ENCODE measurements around the gene LINGO4. TPM values are rescaled to one million over a fixed set of nuclear protein-coding genes. Genes with fewer than 3 reads are reported as not detected.

LINGO4 gene
- total and polyA plus RNA-seq, 2 donors (not counting 1 experiment from before 2014, with no cell fraction given) = not detected

DNA sequence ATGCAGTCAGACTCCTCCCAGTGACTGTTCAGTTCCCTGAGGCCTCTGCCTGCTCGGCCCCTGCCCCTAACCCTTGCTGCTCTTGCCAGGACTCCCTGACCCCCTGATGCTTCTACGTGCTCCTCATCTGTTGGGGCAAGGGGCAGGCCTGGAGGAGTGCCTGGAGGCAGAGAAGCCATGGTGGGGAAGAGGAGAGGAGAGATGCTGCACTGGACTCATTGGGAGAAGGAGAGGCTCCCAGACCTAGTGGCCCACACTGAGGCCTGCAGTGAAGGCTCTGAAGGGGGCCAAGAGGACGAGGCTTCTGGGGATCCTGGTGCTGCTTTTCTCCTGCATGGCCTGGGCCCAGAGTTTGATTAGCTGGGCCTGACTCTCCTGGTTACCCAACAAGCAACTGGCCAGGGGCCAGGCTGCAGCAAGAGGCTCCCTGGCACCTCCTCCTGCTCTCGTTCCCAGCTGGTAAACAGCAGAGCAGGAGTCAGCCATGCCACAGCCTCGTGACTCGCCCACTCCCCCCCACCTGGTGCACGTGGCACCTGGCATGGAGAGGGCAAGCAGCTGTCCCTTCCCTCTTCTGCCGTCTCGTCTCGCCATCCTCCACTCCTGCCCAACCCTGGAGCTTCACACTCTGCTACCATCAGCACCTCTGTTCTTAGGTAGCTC is 27.2 kb upstream of the LINGO4 start:
- no peak for ATAC-seq (ENCODE audit: low read depth)
- TF ChIP-seq, protein P1, sequence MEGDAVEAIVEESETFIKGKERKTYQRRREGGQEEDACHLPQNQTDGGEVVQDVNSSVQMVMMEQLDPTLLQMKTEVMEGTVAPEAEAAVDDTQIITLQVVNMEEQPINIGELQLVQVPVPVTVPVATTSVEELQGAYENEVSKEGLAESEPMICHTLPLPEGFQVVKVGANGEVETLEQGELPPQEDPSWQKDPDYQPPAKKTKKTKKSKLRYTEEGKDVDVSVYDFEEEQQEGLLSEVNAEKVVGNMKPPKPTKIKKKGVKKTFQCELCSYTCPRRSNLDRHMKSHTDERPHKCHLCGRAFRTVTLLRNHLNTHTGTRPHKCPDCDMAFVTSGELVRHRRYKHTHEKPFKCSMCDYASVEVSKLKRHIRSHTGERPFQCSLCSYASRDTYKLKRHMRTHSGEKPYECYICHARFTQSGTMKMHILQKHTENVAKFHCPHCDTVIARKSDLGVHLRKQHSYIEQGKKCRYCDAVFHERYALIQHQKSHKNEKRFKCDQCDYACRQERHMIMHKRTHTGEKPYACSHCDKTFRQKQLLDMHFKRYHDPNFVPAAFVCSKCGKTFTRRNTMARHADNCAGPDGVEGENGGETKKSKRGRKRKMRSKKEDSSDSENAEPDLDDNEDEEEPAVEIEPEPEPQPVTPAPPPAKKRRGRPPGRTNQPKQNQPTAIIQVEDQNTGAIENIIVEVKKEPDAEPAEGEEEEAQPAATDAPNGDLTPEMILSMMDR (IDR thresholded peaks at IDR 0.05) = no peak
- TF ChIP-seq EZH2 (IDR thresholded peaks at IDR 0.05; ENCODE audit: borderline replicate concordance, insufficient read depth, low read depth, low read length, poor library complexity, severe bottlenecking) = no peak
- H3K9me3 ChIP-seq (ENCODE audit: control extremely low read depth in 1 of 3, control insufficient read depth in 2 of 3, insufficient read depth in 1 of 3, low read length in 2 of 3) = no peaks in the 10 kb centered on the region
- peaks cover 12 to 18% of the 10 kb centered on the region in 2 donors for H3K4me1 ChIP-seq (ENCODE audit: control insufficient read depth in 2 of 2, insufficient read depth in 2 of 2, low read length in 2 of 2)
- no peak overlapping the region for H3K4me3 ChIP-seq (ENCODE audit: control extremely low read depth in 1 of 5, extremely low read depth in 1 of 5, insufficient read depth in 1 of 5, low read depth in 2 of 5, low read length in 4 of 5)
- CTCF ChIA-PET = interaction anchor here (0.6 to 1.6 kb wide), 2 partner anchors 42 to 55 kb away, joined by 3 to 6 read pairs; partner anchors contain the start of gene TDRKH
- no peak overlapping the region for H3K4me2 ChIP-seq (replicated peaks; ENCODE audit: low read depth, low read length, poor library complexity, severe bottlenecking)
- no peak overlapping the region for H3K27ac ChIP-seq (ENCODE audit: low read length in 2 of 2)
- H3K9ac ChIP-seq (ENCODE audit: low read length) = no peak overlapping the region
- H3K27ac Mint-ChIP-seq = no peak overlapping the region
- POLR2A ChIA-PET = no interaction called here
- peaks cover 24% of the 10 kb centered on the region for H3K27me3 Mint-ChIP-seq
- no peaks in the 10 kb centered on the region for H3K9me3 Mint-ChIP-seq (ENCODE audit: insufficient read depth)
- no peaks in the 10 kb centered on the region for H4K20me1 ChIP-seq (ENCODE audit: control insufficient read depth, insufficient read depth, low read length, poor library complexity, severe bottlenecking)
- no peak overlapping the region for H2AFZ ChIP-seq (ENCODE audit: insufficient read depth, low read depth, low read length, poor library complexity, severe bottlenecking)
- H3K4me1 Mint-ChIP-seq = peaks cover 22% of the 10 kb centered on the region
- WGBS (ENCODE audit: insufficient coverage) = 73% methylated on average over 7 of the region's 10 CpGs
- no peaks in the 10 kb centered on the region for H3K36me3 ChIP-seq (replicated peaks in 1 of 2; ENCODE audit: control extremely low read depth in 1 of 2, control insufficient read depth in 1 of 2, extremely low read depth in 1 of 2, insufficient read depth in 2 of 2, low read length in 1 of 2)
- H3K27me3 ChIP-seq (replicated peaks in 1 of 4; ENCODE audit: control extremely low read depth in 1 of 4, control insufficient read depth in 3 of 4, insufficient read depth in 4 of 4, low read length in 3 of 4) = peaks cover 0 to 18% (median 4%) of the 10 kb centered on the region in 4 experiments
- intact Hi-C loops (cut with micrococcal nuclease) = loop anchor here (10.0 kb wide), 1 partner anchor 108 kb away; the partner anchor contains the start of gene RIIAD1
- no peak for DNase-seq
- H3K79me2 ChIP-seq (ENCODE audit: control insufficient read depth, insufficient read depth, low read length) = no peaks in the 10 kb centered on the region
- H3K4me3 Mint-ChIP-seq = no peak overlapping the region

DNA sequence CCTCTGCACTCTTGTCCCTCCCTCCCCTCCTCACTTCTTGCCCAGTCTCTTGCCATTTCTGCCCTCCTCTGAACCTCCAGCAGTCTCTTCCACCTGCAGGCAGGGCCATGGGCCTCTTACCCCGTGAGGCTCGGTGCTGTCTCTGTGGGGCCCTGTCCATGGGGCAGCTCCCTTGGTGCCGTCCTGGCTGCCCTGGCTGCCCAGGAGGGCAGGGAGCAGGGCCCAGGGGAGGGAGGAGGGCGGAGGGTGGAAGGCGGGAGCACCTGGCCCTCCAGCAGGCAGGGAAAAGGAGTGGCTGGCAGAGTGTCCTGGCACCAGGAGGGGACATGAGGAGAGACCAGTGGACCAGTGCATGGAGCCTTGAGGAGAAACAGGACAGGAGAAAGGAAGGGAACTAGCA is 26.4 kb upstream of the LINGO4 start, which contains the start of gene RORC:
TSS of gene RORC (minus strand) at position 198 of the 400 bp plus-strand sequence. CDS start at position 160, 38 bp downstream.
- Histone ChIP-seq H4K20me1 (ENCODE audit: control insufficient read depth, insufficient read depth, low read length, poor library complexity, severe bottlenecking) (no peaks in the 10 kb centered on the region), H3K27me3 (replicated peaks in 1 of 4; ENCODE audit: control extremely low read depth in 1 of 4, control insufficient read depth in 3 of 4, insufficient read depth in 4 of 4, low read length in 3 of 4) (peaks cover 0 to 21% (median 3%) of the 10 kb centered on the region in 4 experiments), H3K4me2 (replicated peaks; ENCODE audit: low read depth, low read length, poor library complexity, severe bottlenecking) (no peak within 1 kb of the TSS), H3K4me3 (ENCODE audit: control extremely low read depth in 1 of 5, extremely low read depth in 1 of 5, insufficient read depth in 1 of 5, low read depth in 2 of 5, low read length in 4 of 5) (no peak within 1 kb of the TSS), H3K79me2 (ENCODE audit: control insufficient read depth, insufficient read depth, low read length) (no peaks in the 10 kb centered on the region), H3K9me3 (ENCODE audit: control extremely low read depth in 1 of 3, control insufficient read depth in 2 of 3, insufficient read depth in 1 of 3, low read length in 2 of 3) (no peaks in the 10 kb centered on the region), H3K4me1 (ENCODE audit: control insufficient read depth in 2 of 2, insufficient read depth in 2 of 2, low read length in 2 of 2) (peaks cover 7 to 13% of the 10 kb centered on the region in 2 donors), H2AFZ (ENCODE audit: insufficient read depth, low read depth, low read length, poor library complexity, severe bottlenecking) (no peak within 1 kb of the TSS), H3K9ac (ENCODE audit: low read length) (no peak within 1 kb of the TSS), H3K36me3 (replicated peaks in 1 of 2; ENCODE audit: control extremely low read depth in 1 of 2, control insufficient read depth in 1 of 2, extremely low read depth in 1 of 2, insufficient read depth in 2 of 2, low read length in 1 of 2) (no peaks in the 10 kb centered on the region), H3K27ac (ENCODE audit: low read length in 2 of 2) (no peak within 1 kb of the TSS)
- intact Hi-C loops (cut with micrococcal nuclease) = loop anchor here (10.0 kb wide), 1 partner anchor 107 kb away; the partner anchor contains the start of gene RIIAD1
- H3K9me3 Mint-ChIP-seq (ENCODE audit: insufficient read depth) = no peaks in the 10 kb centered on the region
- no peak for TF ChIP-seq EZH2 (IDR thresholded peaks at IDR 0.05; ENCODE audit: borderline replicate concordance, insufficient read depth, low read depth, low read length, poor library complexity, severe bottlenecking)
- TF ChIP-seq, protein P1 (IDR thresholded peaks at IDR 0.05) = no peak
- ChIA-PET CTCF (interaction anchor here (1.6 kb wide), 1 partner anchor 41 kb away, joined by 3 read pairs; the partner anchor contains the start of gene TDRKH), POLR2A (no interaction called here)
- ATAC-seq (ENCODE audit: low read depth) (no peak), DNase-seq (no peak)
- no peak within 1 kb of the TSS for H3K27ac Mint-ChIP-seq
- no peak within 1 kb of the TSS for H3K4me3 Mint-ChIP-seq
- peaks cover 14% of the 10 kb centered on the region for H3K4me1 Mint-ChIP-seq
- peaks cover 21% of the 10 kb centered on the region for H3K27me3 Mint-ChIP-seq
- WGBS (ENCODE audit: insufficient coverage) = 91% methylated on average over 5 of the region's 5 CpGs

All from B cell (primary cell).